ENCODE data around the gene MRPS7. TPM values are rescaled to one million over a fixed set of nuclear protein-coding genes. Genes with fewer than 3 reads are reported as not detected.
"Not testable (repeated sequence)": the region's sequence is repeated elsewhere in the genome, so short reads cannot be mapped to it uniquely, and the experiment has no call there.

Gene MRPS7
- total and polyA plus RNA-seq, 2 experiments from 2014 or later, result 47.5 to 102 TPM

GRCh38 chr17:75289115-75289831 lies 27.6 kb downstream of the MRPS7 start, which contains the start of gene SLC25A19:
Gene SLC25A19, minus strand, starts transcription at chr17:75289433. Its CDS starts 2,669 bp downstream, at chr17:75286764.
- Histone ChIP-seq H4K20me1 (ENCODE audit: insufficient read depth, poor library complexity, severe bottlenecking) (no peaks in the 10 kb centered on the region), H3K79me2 (peaks cover 2% of the 10 kb centered on the region), H3K4me3 (peak within 1 kb of the TSS; percentile 69), H3K4me1 (ENCODE audit: insufficient read depth) (no peaks in the 10 kb centered on the region), H3K27me3 (no peaks in the 10 kb centered on the region), H3K9me3 (ENCODE audit: low read depth) (no peaks in the 10 kb centered on the region), H3K27ac (peak within 1 kb of the TSS; percentile 77), H2AFZ (peak within 1 kb of the TSS; percentile 80), H3K4me2 (peak within 1 kb of the TSS; percentile 95), H3K9me2 (replicated peaks; ENCODE audit: insufficient read depth) (no peaks in the 10 kb centered on the region), H3K36me3 (replicated peaks; ENCODE audit: insufficient read depth, low read depth) (no peaks in the 10 kb centered on the region)
- TF ChIP-seq EZH2 (IDR thresholded peaks at IDR 0.05; ENCODE audit: borderline replicate concordance) (no peak), EZH2phosphoT487 (IDR thresholded peaks at IDR 0.05; ENCODE audit: low read depth, severe bottlenecking, unreplicated experiment) (no peak), CTCF (IDR thresholded peaks at IDR 0.05; ENCODE audit: poor library complexity) (no peak)
- WGBS (ENCODE audit: low lambda C conversion rate, missing lambda C conversion rate), result 1% methylated on average over 65 of the region's 65 CpGs
- peak; percentile 98 for DNase-seq (ENCODE audit: low spot score)

- no peaks in the 10 kb centered on the region for H4K20me1 ChIP-seq (ENCODE audit: insufficient read depth, poor library complexity, severe bottlenecking)
- no peaks in the 10 kb centered on the region for H3K4me1 ChIP-seq (ENCODE audit: insufficient read depth)
- H3K27me3 ChIP-seq, result no peaks in the 10 kb centered on the region
- H3K79me2 ChIP-seq, result peaks cover 2% of the 10 kb centered on the region
- peak; percentile 62 for DNase-seq (ENCODE audit: low spot score)
- H3K36me3 ChIP-seq (replicated peaks; ENCODE audit: insufficient read depth, low read depth), result no peaks in the 10 kb centered on the region
- no peaks in the 10 kb centered on the region for H3K9me2 ChIP-seq (replicated peaks; ENCODE audit: insufficient read depth)
- H3K4me3 ChIP-seq, result peak overlapping the region; percentile 36
- H3K9me3 ChIP-seq (ENCODE audit: low read depth), result no peaks in the 10 kb centered on the region
- 21% methylated on average over 26 of the region's 26 CpGs for WGBS (ENCODE audit: low lambda C conversion rate, missing lambda C conversion rate)
- TF ChIP-seq CTCF (IDR thresholded peaks at IDR 0.05; ENCODE audit: poor library complexity), result peak; percentile 44
- no peak for TF ChIP-seq EZH2 (IDR thresholded peaks at IDR 0.05; ENCODE audit: borderline replicate concordance)
- H2AFZ ChIP-seq, result peak overlapping the region; percentile 80
- peak overlapping the region; percentile 76 for H3K4me2 ChIP-seq
- H3K27ac ChIP-seq, result peak overlapping the region; percentile 77
These were observed 28.2 kb downstream of the MRPS7 start for GRCh38 chr17:75289832-75290337.

- not testable (repeated sequence) for H3K4me1 ChIP-seq (ENCODE audit: insufficient read depth); DNase-seq (ENCODE audit: low spot score); H3K9me2 ChIP-seq (replicated peaks; ENCODE audit: insufficient read depth); H2AFZ ChIP-seq; H4K20me1 ChIP-seq (ENCODE audit: insufficient read depth, poor library complexity, severe bottlenecking); H3K27ac ChIP-seq; H3K36me3 ChIP-seq (replicated peaks; ENCODE audit: insufficient read depth, low read depth); H3K27me3 ChIP-seq; H3K4me3 ChIP-seq; H3K4me2 ChIP-seq; H3K79me2 ChIP-seq; H3K9me3 ChIP-seq (ENCODE audit: low read depth)
- WGBS (ENCODE audit: low lambda C conversion rate, missing lambda C conversion rate), result 87% methylated on average over 16 of the region's 16 CpGs
These were observed 31.2 kb downstream of the MRPS7 start for GRCh38 chr17:75292810-75293448.

Measured in hepatocyte (in vitro differentiated cells).